AG04450 (cell line): ENCODE data around the gene SIGLEC1. TPM values are rescaled to one million over a fixed set of nuclear protein-coding genes. Genes with fewer than 3 reads are reported as not detected.
A peak's percentile ranks its signal among the peaks of the same experiment; 100 is the strongest.

Experiments
- CTCF ChIA-PET: fragments of 300-600, 350-600 bp; formaldehyde crosslinking; extraction: SDS; loops from one replicate; lab custom pipeline; 2022; ENCODE audit warnings: antibody characterized with exemption, inconsistent platforms; lab: Charles Lee
- POLR2A ChIA-PET: fragments of 350-600 bp; formaldehyde crosslinking; extraction: SDS; loops from one replicate; lab custom pipeline; 2021; ENCODE audit warnings: antibody characterized with exemption, inconsistent platforms; lab: Yijun Ruan, JAX
- DNase-seq: peaks from one replicate; pipeline ENCODE4 v3.0.0-alpha.2; 2011; ENCODE audit warnings: low read depth, low spot score
- H3K27ac ChIP-seq: one replicate; pipeline ENCODE4 v1.5.1; 2012; ENCODE audit warnings: low read depth, low read length, control low read depth
- H3K27me3 ChIP-seq: one replicate; pipeline ENCODE4 v1.6.0; 2012; ENCODE audit warnings: low read length; ENCODE audit not compliant: control insufficient read depth, insufficient read depth
- H3K4me3 ChIP-seq: 2 replicates; pipeline ENCODE4 v1.5.1; 2011; ENCODE audit warnings: mild to moderate bottlenecking, low read depth, low read length, control low read depth
- H3K9me3 ChIP-seq: 2 replicates; pipeline ENCODE4 v1.5.1; 2012; ENCODE audit warnings: low read length; ENCODE audit not compliant: control insufficient read depth, insufficient read depth
- polyA plus RNA-seq: library from polyadenylated mRNA; depleted of rRNA; stranded (reverse); fragments of >200 nt; gene quantifications from 2 replicates; pipeline ENCODE4 v1.2.3, GENCODE V29; 2011
- TF ChIP-seq, protein P1 (sequence below): IDR thresholded peaks from 2 replicates; pipeline ENCODE4 v1.5.1; 2011; ENCODE audit warnings: low read depth, low read length, control low read depth, inconsistent platforms

SIGLEC1 gene
- polyA plus RNA-seq, 1 experiment = not detected

GRCh38 chr20:3753501-3754275, 41.3 kb upstream of the SIGLEC1 start:
- H3K27ac ChIP-seq = peak overlapping the region; percentile 21
- TF ChIP-seq, protein P1, sequence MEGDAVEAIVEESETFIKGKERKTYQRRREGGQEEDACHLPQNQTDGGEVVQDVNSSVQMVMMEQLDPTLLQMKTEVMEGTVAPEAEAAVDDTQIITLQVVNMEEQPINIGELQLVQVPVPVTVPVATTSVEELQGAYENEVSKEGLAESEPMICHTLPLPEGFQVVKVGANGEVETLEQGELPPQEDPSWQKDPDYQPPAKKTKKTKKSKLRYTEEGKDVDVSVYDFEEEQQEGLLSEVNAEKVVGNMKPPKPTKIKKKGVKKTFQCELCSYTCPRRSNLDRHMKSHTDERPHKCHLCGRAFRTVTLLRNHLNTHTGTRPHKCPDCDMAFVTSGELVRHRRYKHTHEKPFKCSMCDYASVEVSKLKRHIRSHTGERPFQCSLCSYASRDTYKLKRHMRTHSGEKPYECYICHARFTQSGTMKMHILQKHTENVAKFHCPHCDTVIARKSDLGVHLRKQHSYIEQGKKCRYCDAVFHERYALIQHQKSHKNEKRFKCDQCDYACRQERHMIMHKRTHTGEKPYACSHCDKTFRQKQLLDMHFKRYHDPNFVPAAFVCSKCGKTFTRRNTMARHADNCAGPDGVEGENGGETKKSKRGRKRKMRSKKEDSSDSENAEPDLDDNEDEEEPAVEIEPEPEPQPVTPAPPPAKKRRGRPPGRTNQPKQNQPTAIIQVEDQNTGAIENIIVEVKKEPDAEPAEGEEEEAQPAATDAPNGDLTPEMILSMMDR = no peak
- ChIA-PET CTCF (interaction anchor here (0.9 to 1.5 kb wide), 6 partner anchors 10 to 65 kb away, joined by 3 to 7 read pairs (median 3); no protein-coding TSS in a partner anchor), POLR2A (interaction anchor here (1.4 kb wide), 1 partner anchor 14 kb away, joined by 3 read pairs; the partner anchor contains the start of gene ADISSP)
- peaks cover 4% of the 10 kb centered on the region; the same call in 1 of the 2 replicates for H3K9me3 ChIP-seq
- H3K27me3 ChIP-seq = no peaks in the 10 kb centered on the region
- H3K4me3 ChIP-seq = no peak overlapping the region
- DNase-seq = no peak

DNA sequence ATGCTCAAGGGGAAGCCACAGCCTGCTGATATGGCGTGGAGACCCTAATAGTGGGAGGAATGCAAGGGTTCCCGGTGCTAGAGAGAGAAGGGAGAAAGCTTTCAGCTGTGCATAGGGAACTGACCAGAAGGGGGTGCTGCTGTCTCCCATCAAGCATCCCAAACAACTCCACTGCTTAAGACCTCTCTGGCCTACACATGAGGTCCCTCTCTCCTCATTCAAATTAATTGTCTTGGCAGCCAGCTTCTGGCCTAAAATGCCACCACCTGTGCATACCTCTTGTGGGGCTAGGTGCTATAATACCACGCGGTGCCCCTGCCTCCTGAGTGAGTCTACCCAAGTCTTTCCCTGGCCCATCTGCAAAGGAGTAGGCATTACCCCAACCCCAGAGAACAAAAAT, 40.7 kb upstream of the SIGLEC1 start:
- H3K27me3 ChIP-seq = no peaks in the 10 kb centered on the region
- CTCF ChIA-PET = interaction anchor here (0.5 to 1.5 kb wide), 12 partner anchors 10 to 127 kb away, joined by 3 to 7 read pairs (median 3); no protein-coding TSS in a partner anchor
- H3K9me3 ChIP-seq = peaks cover 4% of the 10 kb centered on the region; the same call in 1 of the 2 replicates
- POLR2A ChIA-PET = interaction anchor here (0.5 to 1.4 kb wide), 2 partner anchors 15 to 93 kb away, joined by 3 to 11 read pairs; partner anchors contain the start of gene ADISSP
- TF ChIP-seq, protein P1 = peak; percentile 85
- no peak overlapping the region for H3K4me3 ChIP-seq
- H3K27ac ChIP-seq = peak overlapping the region; percentile 21
- peak; percentile 43 for DNase-seq

- ChIA-PET POLR2A (interaction anchor here (0.5 to 1.4 kb wide), 2 partner anchors 15 to 93 kb away, joined by 3 to 11 read pairs; partner anchors contain the start of gene ADISSP), CTCF (interaction anchor here (0.6 to 1.5 kb wide), 12 partner anchors 9 to 106 kb away, joined by 3 to 7 read pairs (median 3); no protein-coding TSS in a partner anchor)
- no peak overlapping the region for H3K27ac ChIP-seq
- H3K9me3 ChIP-seq = peaks cover 4% of the 10 kb centered on the region; the same call in 1 of the 2 replicates
- TF ChIP-seq, protein P1 = no peak
- no peaks in the 10 kb centered on the region for H3K27me3 ChIP-seq
- DNase-seq = no peak
- H3K4me3 ChIP-seq = no peak overlapping the region
Observed at GRCh38 chr20:3752386-3752759, 40.0 kb upstream of the SIGLEC1 start.

GRCh38 chr20:3751675-3752385, 39.4 kb upstream of the SIGLEC1 start:
- no peak for DNase-seq
- POLR2A ChIA-PET = interaction anchor here (1.4 kb wide), 1 partner anchor 16 kb away, joined by 3 read pairs; the partner anchor contains the start of gene ADISSP
- CTCF ChIA-PET = interaction anchor here (1.0 to 1.5 kb wide), 8 partner anchors 10 to 104 kb away, joined by 3 to 7 read pairs (median 4); no protein-coding TSS in a partner anchor

More at GRCh38 chr20:3751675-3752385, 39.4 kb upstream of the SIGLEC1 start:
- Histone ChIP-seq H3K27me3 (no peaks in the 10 kb centered on the region), H3K4me3 (no peak overlapping the region), H3K27ac (no peak overlapping the region), H3K9me3 (peaks cover 4% of the 10 kb centered on the region; the same call in 1 of the 2 replicates)
- TF ChIP-seq, protein P1 = no peak
